Mesenchymal stem cell (in vitro differentiated cells and primary cell): Measurements from ENCODE around the gene P3H2.

Source experiments
- DNase-seq: peaks from one replicate; pipeline ENCODE4 v3.0.0-alpha.2; 2013
- H2AFZ ChIP-seq: one replicate; pipeline ENCODE4 v1.6.1; 2013; ENCODE audit warnings: low read depth, mild to moderate bottlenecking, control low read depth, inconsistent platforms, low read length, moderate library complexity
- H2AK5ac ChIP-seq: 2 replicates; pipeline ENCODE4 v1.6.1; 2013; ENCODE audit warnings: low read length, moderate library complexity, mild to moderate bottlenecking, inconsistent platforms; ENCODE audit not compliant: severe bottlenecking
- H2BK120ac ChIP-seq: one replicate; pipeline ENCODE4 v1.6.1; 2013; ENCODE audit warnings: low read depth, mild to moderate bottlenecking, inconsistent platforms, low read length, moderate library complexity
- H2BK12ac ChIP-seq, 2 experiments: one replicate each; pipeline ENCODE4 v1.6.1; 2013; ENCODE audit warnings: inconsistent platforms in 2 of 2, low read length in 2 of 2, mild to moderate bottlenecking in 2 of 2, moderate library complexity in 2 of 2, control low read depth in 1 of 2
- H2BK15ac ChIP-seq: one replicate; pipeline ENCODE4 v1.6.1; 2013; ENCODE audit warnings: mild to moderate bottlenecking, low read depth, inconsistent platforms; ENCODE audit not compliant: poor library complexity, severe bottlenecking
- H2BK5ac ChIP-seq: 2 replicates; pipeline ENCODE4 v1.6.1; 2013; ENCODE audit warnings: low read depth, mild to moderate bottlenecking, low read length, control low read depth, inconsistent platforms; ENCODE audit not compliant: poor library complexity, severe bottlenecking
- H3K14ac ChIP-seq, 2 experiments: one replicate each; pipeline ENCODE4 v1.6.1; 2013; ENCODE audit warnings: inconsistent platforms in 2 of 2, low read length in 2 of 2, control low read depth in 1 of 2, mild to moderate bottlenecking in 1 of 2, moderate library complexity in 1 of 2
- H3K18ac ChIP-seq, 2 experiments: one replicate each; pipeline ENCODE4 v1.6.1; 2013; ENCODE audit warnings: inconsistent platforms in 2 of 2, low read length in 2 of 2, control low read depth in 1 of 2, low read depth in 1 of 2, mild to moderate bottlenecking in 1 of 2
- H3K23ac ChIP-seq, 2 experiments: one replicate each; pipeline ENCODE4 v1.6.1; 2013; ENCODE audit warnings: inconsistent platforms in 2 of 2, low read length in 2 of 2, mild to moderate bottlenecking in 2 of 2, moderate library complexity in 2 of 2, control low read depth in 1 of 2
- H3K27ac ChIP-seq: 2 replicates; pipeline ENCODE4 v1.5.1; 2013; ENCODE audit warnings: mild to moderate bottlenecking, moderate library complexity, low read length, control low read depth, inconsistent platforms; ENCODE audit not compliant: poor library complexity, severe bottlenecking
- H3K27me3 ChIP-seq, 2 experiments: 2 replicates each; pipeline versions ENCODE4 v1.6.1 to v1.7.0; 2013; ENCODE audit warnings: low read length in 2 of 2, mild to moderate bottlenecking in 2 of 2, moderate library complexity in 2 of 2, control low read depth in 1 of 2, inconsistent platforms in 1 of 2; ENCODE audit not compliant: control insufficient read depth in 1 of 2, insufficient read depth in 1 of 2
- H3K36me3 ChIP-seq, 2 experiments: 2 replicates each; pipeline versions ENCODE4 v1.6.1 to v1.7.0; 2013; ENCODE audit warnings: low read length in 2 of 2, control low read depth in 1 of 2, inconsistent platforms in 1 of 2, low read depth in 1 of 2, mild to moderate bottlenecking in 1 of 2; ENCODE audit not compliant: insufficient read depth in 2 of 2, control insufficient read depth in 1 of 2
- H3K4ac ChIP-seq, 2 experiments: one replicate each; pipeline ENCODE4 v1.6.1; 2013; ENCODE audit warnings: inconsistent platforms in 2 of 2, low read length in 2 of 2, mild to moderate bottlenecking in 2 of 2, moderate library complexity in 2 of 2, control low read depth in 1 of 2, low read depth in 1 of 2
- H3K4me1 ChIP-seq: 2 replicates; pipeline ENCODE4 v1.6.1; 2013; ENCODE audit warnings: low read depth, low read length, control low read depth; ENCODE audit not compliant: control insufficient read depth, insufficient read depth
- H3K4me2 ChIP-seq: 2 replicates; pipeline ENCODE4 v1.6.1; 2013; ENCODE audit warnings: low read length, mild to moderate bottlenecking, inconsistent platforms; ENCODE audit not compliant: poor library complexity, severe bottlenecking
- H3K4me3 ChIP-seq, 2 experiments: 2 replicates each; pipeline versions ENCODE4 v1.5.1 to v1.7.0; 2013; ENCODE audit warnings: low read length in 2 of 2, mild to moderate bottlenecking in 2 of 2, control low read depth in 1 of 2, low read depth in 1 of 2; ENCODE audit not compliant: insufficient read depth in 1 of 2
- H3K79me1 ChIP-seq: replicated peaks from 2 replicates; pipeline ENCODE4 v1.6.1; 2013; ENCODE audit warnings: mild to moderate bottlenecking, control low read depth, low read length, inconsistent platforms; ENCODE audit not compliant: poor library complexity, severe bottlenecking
- H3K9ac ChIP-seq: 2 replicates; pipeline ENCODE4 v1.7.0; 2013; ENCODE audit warnings: mild to moderate bottlenecking, low read length, moderate library complexity
- H3K9me3 ChIP-seq: 2 replicates; pipeline ENCODE4 v1.7.0; 2013; ENCODE audit warnings: mild to moderate bottlenecking, low read length; ENCODE audit not compliant: control insufficient read depth
- H4K8ac ChIP-seq: one replicate; pipeline ENCODE4 v1.6.1; 2013; ENCODE audit warnings: inconsistent platforms, mild to moderate bottlenecking, low read length, moderate library complexity
- H4K91ac ChIP-seq: one replicate; pipeline ENCODE4 v1.6.1; 2013; ENCODE audit warnings: mild to moderate bottlenecking, low read length, inconsistent platforms
- WGBS: methylation state at CpG from one replicate; pipeline ENCODE4 v1.1.7; 2013; ENCODE audit warnings: mixed read lengths; 5-methylcytosine and 5-hydroxymethylcytosine counted together

The P3H2 gene

DNA sequence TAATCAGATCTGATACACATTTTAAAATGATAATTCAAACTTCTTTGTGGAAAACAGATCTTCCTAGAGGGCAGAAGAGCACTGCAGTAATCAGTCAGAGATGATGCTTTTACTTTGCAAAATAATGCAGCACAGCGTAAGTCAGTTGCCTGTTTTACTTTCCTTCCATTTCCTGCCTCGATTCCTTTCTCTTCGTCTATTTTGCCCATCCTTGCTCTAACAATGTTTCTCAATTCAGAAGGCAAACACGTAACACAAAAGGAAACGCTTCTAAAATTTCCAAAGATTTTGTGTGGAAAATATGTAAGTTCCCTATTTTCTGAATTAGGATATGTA is 119.9 kb downstream of the P3H2 start:
- no peak overlapping the region for H3K4me2 ChIP-seq
- H2AFZ ChIP-seq: no peak overlapping the region
- WGBS: 81% methylated on average over 4 of the region's 5 CpGs

DNA sequence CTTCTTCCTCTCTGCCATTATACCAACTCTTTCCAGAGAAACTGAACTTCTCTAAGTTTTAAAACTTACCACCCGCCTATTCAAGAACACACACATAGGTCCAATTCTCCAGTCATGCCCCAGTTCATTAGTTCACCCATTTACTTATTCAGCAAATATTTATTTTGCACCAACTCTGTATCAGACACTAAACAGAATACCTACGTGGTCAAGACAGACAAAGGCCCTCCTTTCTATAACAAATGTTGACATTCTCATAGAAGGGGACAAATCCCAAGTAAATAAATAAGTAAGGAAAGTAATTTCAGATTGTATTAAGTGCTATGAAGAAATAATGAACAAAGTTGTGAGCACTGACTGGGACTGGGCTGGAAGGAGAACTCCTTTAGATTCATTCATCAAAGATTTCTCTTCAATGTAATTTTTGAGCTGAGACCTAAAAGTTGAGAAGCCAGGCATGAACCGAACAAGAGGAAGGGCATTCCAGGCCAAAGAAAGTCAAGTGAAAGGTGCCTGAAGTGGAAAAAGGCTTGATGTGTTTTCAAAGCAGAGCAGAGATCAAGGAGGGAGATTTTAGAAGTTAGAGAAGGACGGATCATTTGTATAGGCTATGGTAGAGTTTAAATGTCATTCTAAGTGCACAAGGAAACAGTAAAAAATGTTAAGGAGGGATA is 120.4 kb downstream of the P3H2 start:
- Histone ChIP-seq H2AK5ac (no peak overlapping the region), H2BK5ac (no peak overlapping the region), H2AFZ (no peak overlapping the region), H3K79me1 (peaks cover 7% of the 10 kb centered on the region), H3K18ac (peak overlapping the region in 1 of 2 experiments; percentile 21), H4K91ac (no peak overlapping the region), H3K4me3 (peak overlapping the region in 1 of 2 experiments; percentile 57), H3K4me2 (no peak overlapping the region), H3K23ac (no peak overlapping the region), H2BK15ac (no peak overlapping the region), H3K14ac (no peak overlapping the region), H2BK120ac (no peak overlapping the region), H4K8ac (no peak overlapping the region), H2BK12ac (no peak overlapping the region), H3K27me3 (peaks cover 0 to 3% of the 10 kb centered on the region in 2 experiments), H3K27ac (no peak overlapping the region), H3K4me1 (peaks cover 4% of the 10 kb centered on the region), H3K4ac (no peak overlapping the region), H3K9me3 (no peaks in the 10 kb centered on the region), H3K9ac (peak overlapping the region; percentile 34), H3K36me3 (no peaks in the 10 kb centered on the region)
- 83% methylated on average over 4 of the region's 4 CpGs for WGBS
- DNase-seq: no peak

More for the DNA sequence above, 119.9 kb downstream of the P3H2 start:
- Histone ChIP-seq H2BK5ac (no peak overlapping the region), H2BK12ac (no peak overlapping the region), H2AK5ac (no peak overlapping the region), H3K4me3 (peak overlapping the region in 1 of 2 experiments; percentile 57), H3K9ac (peak overlapping the region; percentile 34), H3K79me1 (peaks cover 7% of the 10 kb centered on the region), H3K27me3 (peaks cover 0 to 3% of the 10 kb centered on the region in 2 experiments), H3K36me3 (no peaks in the 10 kb centered on the region), H3K4ac (no peak overlapping the region), H3K18ac (no peak overlapping the region), H3K23ac (no peak overlapping the region), H4K91ac (no peak overlapping the region), H3K27ac (no peak overlapping the region), H3K4me1 (peaks cover 4% of the 10 kb centered on the region), H3K14ac (no peak overlapping the region), H3K9me3 (no peaks in the 10 kb centered on the region), H2BK120ac (no peak overlapping the region), H4K8ac (no peak overlapping the region), H2BK15ac (no peak overlapping the region)
- no peak for DNase-seq

GRCh38 chr3:189999718-190000117 is 121.0 kb downstream of the P3H2 start:
- H4K91ac ChIP-seq: no peak overlapping the region
- no peaks in the 10 kb centered on the region for H3K9me3 ChIP-seq
- no peak overlapping the region for H3K14ac ChIP-seq
- no peak overlapping the region for H2BK5ac ChIP-seq
- no peak overlapping the region for H2BK12ac ChIP-seq
- H3K27ac ChIP-seq: peak overlapping the region; percentile 3
- H3K23ac ChIP-seq: no peak overlapping the region
- H3K4me2 ChIP-seq: no peak overlapping the region
- H3K4me1 ChIP-seq: peaks cover 6% of the 10 kb centered on the region
- 78% methylated on average over 4 of the region's 4 CpGs for WGBS
- H2AK5ac ChIP-seq: no peak overlapping the region
- no peak overlapping the region for H2AFZ ChIP-seq
- H3K79me1 ChIP-seq: peaks cover 7% of the 10 kb centered on the region
- H3K27me3 ChIP-seq: peaks cover 0 to under 1% of the 10 kb centered on the region in 2 experiments
- no peak for DNase-seq
- H3K36me3 ChIP-seq: no peaks in the 10 kb centered on the region
- H3K9ac ChIP-seq: no peak overlapping the region
- no peak overlapping the region for H3K4me3 ChIP-seq
- no peak overlapping the region for H3K4ac ChIP-seq
- no peak overlapping the region for H3K18ac ChIP-seq
- H4K8ac ChIP-seq: no peak overlapping the region
- no peak overlapping the region for H2BK15ac ChIP-seq
- H2BK120ac ChIP-seq: no peak overlapping the region

GRCh38 chr3:189995129-189995528 is 125.6 kb downstream of the P3H2 start:
- 73% methylated on average over 2 of the region's 3 CpGs for WGBS

More at GRCh38 chr3:189995129-189995528, 125.6 kb downstream of the P3H2 start:
- Histone ChIP-seq H2BK5ac (no peak overlapping the region), H3K27ac (no peak overlapping the region), H3K14ac (no peak overlapping the region), H3K4ac (no peak overlapping the region), H4K8ac (no peak overlapping the region), H2AFZ (no peak overlapping the region), H2BK12ac (no peak overlapping the region), H3K79me1 (peaks cover 11% of the 10 kb centered on the region), H2BK120ac (no peak overlapping the region), H3K9ac (no peak overlapping the region), H3K18ac (no peak overlapping the region), H3K9me3 (no peaks in the 10 kb centered on the region), H3K4me1 (peaks cover 3% of the 10 kb centered on the region), H3K23ac (no peak overlapping the region), H3K27me3 (no peaks in the 10 kb centered on the region), H2BK15ac (no peak overlapping the region), H2AK5ac (no peak overlapping the region), H3K4me2 (no peak overlapping the region), H3K36me3 (peaks cover 0 to 6% of the 10 kb centered on the region in 2 experiments), H4K91ac (no peak overlapping the region), H3K4me3 (no peak overlapping the region)
- peak; percentile 65 for DNase-seq
